Measurements from ENCODE around the gene TBC1D22A. TPM values are rescaled to one million over a fixed set of nuclear protein-coding genes. Genes with fewer than 3 reads are reported as not detected.

TBC1D22A gene
- total and polyA plus RNA-seq, 10 of the 15 experiments (the other 5 are each of a cell fraction or from before 2014, with no cell fraction given), result 0.63 to 44.7 (median 27.4) TPM

DNA sequence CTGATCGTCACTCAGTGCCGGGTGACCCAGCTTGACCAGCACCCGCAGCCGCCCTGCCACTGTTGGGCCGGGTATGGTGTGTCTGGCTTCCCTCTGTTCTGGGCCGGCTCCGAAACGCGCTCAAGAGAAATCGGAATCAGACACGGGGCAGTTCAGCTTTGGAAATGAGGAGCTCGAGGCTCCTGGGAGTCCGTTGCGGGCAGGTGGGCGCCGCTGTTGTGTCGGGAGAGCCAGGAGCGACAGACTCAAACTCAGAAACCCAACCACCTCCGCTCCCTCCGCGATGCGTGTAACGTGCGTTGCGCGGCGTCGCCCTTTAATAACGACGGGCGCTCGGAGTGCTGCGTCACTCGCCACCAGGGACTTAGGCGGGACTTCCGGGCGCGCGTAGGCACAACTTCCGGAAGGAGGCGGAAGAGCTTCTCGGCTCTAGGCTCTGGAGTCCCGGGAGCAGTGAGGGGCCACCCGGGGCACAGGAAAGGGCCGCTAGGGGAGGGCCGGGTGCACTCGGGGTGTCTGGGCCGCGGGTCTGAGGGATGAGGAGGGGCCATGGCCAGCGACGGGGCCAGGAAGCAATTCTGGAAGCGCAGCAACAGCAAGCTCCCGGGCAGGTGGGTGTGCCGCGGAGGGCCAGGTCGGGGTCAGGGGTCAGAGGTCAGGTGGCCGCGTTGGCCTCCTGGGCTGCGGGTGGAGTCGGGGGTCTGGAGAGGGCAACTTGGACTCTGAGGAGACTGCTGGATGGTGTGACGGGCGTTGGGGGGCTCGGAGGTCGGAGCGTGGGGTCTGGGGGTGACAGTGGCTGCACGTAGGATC is at the start of gene TBC1D22A (continued):
- TF ChIP-seq, protein P1, sequence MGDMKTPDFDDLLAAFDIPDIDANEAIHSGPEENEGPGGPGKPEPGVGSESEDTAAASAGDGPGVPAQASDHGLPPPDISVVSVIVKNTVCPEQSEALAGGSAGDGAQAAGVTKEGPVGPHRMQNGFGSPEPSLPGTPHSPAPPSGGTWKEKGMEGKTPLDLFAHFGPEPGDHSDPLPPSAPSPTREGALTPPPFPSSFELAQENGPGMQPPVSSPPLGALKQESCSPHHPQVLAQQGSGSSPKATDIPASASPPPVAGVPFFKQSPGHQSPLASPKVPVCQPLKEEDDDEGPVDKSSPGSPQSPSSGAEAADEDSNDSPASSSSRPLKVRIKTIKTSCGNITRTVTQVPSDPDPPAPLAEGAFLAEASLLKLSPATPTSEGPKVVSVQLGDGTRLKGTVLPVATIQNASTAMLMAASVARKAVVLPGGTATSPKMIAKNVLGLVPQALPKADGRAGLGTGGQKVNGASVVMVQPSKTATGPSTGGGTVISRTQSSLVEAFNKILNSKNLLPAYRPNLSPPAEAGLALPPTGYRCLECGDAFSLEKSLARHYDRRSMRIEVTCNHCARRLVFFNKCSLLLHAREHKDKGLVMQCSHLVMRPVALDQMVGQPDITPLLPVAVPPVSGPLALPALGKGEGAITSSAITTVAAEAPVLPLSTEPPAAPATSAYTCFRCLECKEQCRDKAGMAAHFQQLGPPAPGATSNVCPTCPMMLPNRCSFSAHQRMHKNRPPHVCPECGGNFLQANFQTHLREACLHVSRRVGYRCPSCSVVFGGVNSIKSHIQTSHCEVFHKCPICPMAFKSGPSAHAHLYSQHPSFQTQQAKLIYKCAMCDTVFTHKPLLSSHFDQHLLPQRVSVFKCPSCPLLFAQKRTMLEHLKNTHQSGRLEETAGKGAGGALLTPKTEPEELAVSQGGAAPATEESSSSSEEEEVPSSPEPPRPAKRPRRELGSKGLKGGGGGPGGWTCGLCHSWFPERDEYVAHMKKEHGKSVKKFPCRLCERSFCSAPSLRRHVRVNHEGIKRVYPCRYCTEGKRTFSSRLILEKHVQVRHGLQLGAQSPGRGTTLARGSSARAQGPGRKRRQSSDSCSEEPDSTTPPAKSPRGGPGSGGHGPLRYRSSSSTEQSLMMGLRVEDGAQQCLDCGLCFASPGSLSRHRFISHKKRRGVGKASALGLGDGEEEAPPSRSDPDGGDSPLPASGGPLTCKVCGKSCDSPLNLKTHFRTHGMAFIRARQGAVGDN (IDR thresholded peaks at IDR 0.05), result peak; percentile 94
- TF ChIP-seq, protein P2, sequence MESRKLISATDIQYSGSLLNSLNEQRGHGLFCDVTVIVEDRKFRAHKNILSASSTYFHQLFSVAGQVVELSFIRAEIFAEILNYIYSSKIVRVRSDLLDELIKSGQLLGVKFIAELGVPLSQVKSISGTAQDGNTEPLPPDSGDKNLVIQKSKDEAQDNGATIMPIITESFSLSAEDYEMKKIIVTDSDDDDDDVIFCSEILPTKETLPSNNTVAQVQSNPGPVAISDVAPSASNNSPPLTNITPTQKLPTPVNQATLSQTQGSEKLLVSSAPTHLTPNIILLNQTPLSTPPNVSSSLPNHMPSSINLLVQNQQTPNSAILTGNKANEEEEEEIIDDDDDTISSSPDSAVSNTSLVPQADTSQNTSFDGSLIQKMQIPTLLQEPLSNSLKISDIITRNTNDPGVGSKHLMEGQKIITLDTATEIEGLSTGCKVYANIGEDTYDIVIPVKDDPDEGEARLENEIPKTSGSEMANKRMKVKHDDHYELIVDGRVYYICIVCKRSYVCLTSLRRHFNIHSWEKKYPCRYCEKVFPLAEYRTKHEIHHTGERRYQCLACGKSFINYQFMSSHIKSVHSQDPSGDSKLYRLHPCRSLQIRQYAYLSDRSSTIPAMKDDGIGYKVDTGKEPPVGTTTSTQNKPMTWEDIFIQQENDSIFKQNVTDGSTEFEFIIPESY (IDR thresholded peaks at IDR 0.05), result 0 out of 2 replicates have a peak, but pooled peaks have one; percentile 20
- TF ChIP-seq CBX5 (IDR thresholded peaks at IDR 0.05; ENCODE audit: low read depth) (0 out of 2 replicates have a peak, but pooled peaks have one; percentile 62), CEBPB (IDR thresholded peaks at IDR 0.05; ENCODE audit: borderline replicate concordance in 1 of 2, low read depth in 2 of 2, low read length in 2 of 2) (no peak), EP300 (IDR thresholded peaks at IDR 0.05; ENCODE audit: borderline replicate concordance in 1 of 2, control insufficient read depth in 1 of 2, low read depth in 2 of 2, low read length in 2 of 2) (no peak)

Data from GM12878 (cell line).